Astrocyte (in vitro differentiated cells and primary cell): ENCODE measurements around the gene SLC39A9.
"Not testable (repeated sequence)": the region's sequence is repeated elsewhere in the genome, so short reads cannot be mapped to it uniquely, and the experiment has no call there.

Source experiments
- EZH2 ChIP-seq: IDR thresholded peaks from 2 replicates; pipeline ENCODE4 v1.6.1; 2012; ENCODE audit warnings: mild to moderate bottlenecking, low read length, inconsistent platforms; ENCODE audit not compliant: insufficient read depth
- TF ChIP-seq, protein P1 (sequence below): IDR thresholded peaks from 2 replicates; pipeline ENCODE4 v1.5.1; 2011; ENCODE audit warnings: low read depth, mild to moderate bottlenecking, inconsistent platforms, low read length, moderate library complexity; ENCODE audit not compliant: insufficient read depth

DNA sequence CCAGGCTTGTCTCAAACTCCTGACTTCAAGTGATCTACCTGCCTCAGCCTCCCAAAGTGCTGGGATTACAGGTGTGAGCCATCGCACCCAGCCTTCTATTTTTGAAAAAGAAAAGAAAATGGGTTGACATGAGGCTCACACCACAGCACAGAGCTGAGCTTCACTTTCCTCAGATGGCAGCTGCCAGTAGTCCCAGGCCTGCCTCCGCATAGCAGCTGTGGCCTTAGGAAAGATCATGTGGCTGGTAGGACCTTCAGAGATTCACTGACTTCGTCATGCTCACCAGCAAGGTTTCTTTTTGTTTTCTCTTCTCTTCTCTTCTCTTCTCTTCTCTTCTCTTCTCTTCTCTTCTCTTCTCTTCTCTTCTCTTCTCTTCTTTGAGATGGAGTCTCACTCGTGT lies 99.8 kb downstream of the SLC39A9 start:
- TF ChIP-seq, protein P1, sequence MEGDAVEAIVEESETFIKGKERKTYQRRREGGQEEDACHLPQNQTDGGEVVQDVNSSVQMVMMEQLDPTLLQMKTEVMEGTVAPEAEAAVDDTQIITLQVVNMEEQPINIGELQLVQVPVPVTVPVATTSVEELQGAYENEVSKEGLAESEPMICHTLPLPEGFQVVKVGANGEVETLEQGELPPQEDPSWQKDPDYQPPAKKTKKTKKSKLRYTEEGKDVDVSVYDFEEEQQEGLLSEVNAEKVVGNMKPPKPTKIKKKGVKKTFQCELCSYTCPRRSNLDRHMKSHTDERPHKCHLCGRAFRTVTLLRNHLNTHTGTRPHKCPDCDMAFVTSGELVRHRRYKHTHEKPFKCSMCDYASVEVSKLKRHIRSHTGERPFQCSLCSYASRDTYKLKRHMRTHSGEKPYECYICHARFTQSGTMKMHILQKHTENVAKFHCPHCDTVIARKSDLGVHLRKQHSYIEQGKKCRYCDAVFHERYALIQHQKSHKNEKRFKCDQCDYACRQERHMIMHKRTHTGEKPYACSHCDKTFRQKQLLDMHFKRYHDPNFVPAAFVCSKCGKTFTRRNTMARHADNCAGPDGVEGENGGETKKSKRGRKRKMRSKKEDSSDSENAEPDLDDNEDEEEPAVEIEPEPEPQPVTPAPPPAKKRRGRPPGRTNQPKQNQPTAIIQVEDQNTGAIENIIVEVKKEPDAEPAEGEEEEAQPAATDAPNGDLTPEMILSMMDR = not testable (repeated sequence)
- TF ChIP-seq EZH2 = not testable (repeated sequence)
